Measurements from ENCODE around the gene BDNF.
"Not testable (repeated sequence)": the region's sequence is repeated elsewhere in the genome, so short reads cannot be mapped to it uniquely, and the experiment has no call there.

BDNF gene

GRCh38 chr11:27692781-27693180 lies 7.5 kb downstream of the BDNF start:
- H3K4me3 ChIP-seq (ENCODE audit: low read length) = no peak overlapping the region
- peaks cover 40% of the 10 kb centered on the region for H3K4me1 ChIP-seq (ENCODE audit: control insufficient read depth, low read depth, low read length)
- H3K9me3 ChIP-seq (ENCODE audit: control insufficient read depth, low read depth, low read length) = no peaks in the 10 kb centered on the region
- no peaks in the 10 kb centered on the region for H3K36me3 ChIP-seq (ENCODE audit: control insufficient read depth, low read depth, low read length)
- H3K27me3 ChIP-seq (ENCODE audit: control insufficient read depth, insufficient read depth, low read length) = no peaks in the 10 kb centered on the region
- H3K9ac ChIP-seq (ENCODE audit: low read length) = no peak overlapping the region
- H3K27ac ChIP-seq (ENCODE audit: low read length) = no peak overlapping the region

- Histone ChIP-seq H3K36me3 (ENCODE audit: control insufficient read depth, low read depth, low read length) (no peaks in the 10 kb centered on the region), H3K4me1 (ENCODE audit: control insufficient read depth, low read depth, low read length) (peaks cover 8% of the 10 kb centered on the region), H3K9ac (ENCODE audit: low read length) (no peak overlapping the region), H3K4me3 (ENCODE audit: low read length) (no peak overlapping the region), H3K9me3 (ENCODE audit: control insufficient read depth, low read depth, low read length) (no peaks in the 10 kb centered on the region), H3K27me3 (ENCODE audit: control insufficient read depth, insufficient read depth, low read length) (no peaks in the 10 kb centered on the region), H3K27ac (ENCODE audit: low read length) (no peak overlapping the region)
Measured at GRCh38 chr11:27688076-27688475, 12.2 kb downstream of the BDNF start.

DNA sequence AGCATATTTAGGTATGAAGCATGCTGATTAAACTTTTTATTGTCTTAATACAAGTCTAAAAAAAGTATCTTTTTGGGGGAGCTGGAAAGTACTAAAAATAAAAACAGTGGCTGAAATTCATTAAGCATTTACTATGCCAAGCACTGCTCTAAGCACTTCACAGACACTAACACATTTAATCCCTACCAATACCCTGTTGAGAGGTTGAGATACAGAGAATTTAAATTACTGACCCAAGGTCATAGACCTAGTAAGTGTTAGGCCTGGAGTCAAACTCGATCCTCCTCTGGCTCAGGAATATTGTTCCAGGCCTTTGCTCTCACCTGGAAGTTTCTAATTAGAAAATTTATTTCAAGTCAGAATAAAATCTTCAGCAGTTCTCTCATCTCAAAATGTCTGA lies 18.6 kb downstream of the BDNF start:
- no peaks in the 10 kb centered on the region for H3K27me3 ChIP-seq (ENCODE audit: control insufficient read depth, insufficient read depth, low read length)
- H3K27ac ChIP-seq (ENCODE audit: low read length) = no peak overlapping the region
- H3K9ac ChIP-seq (ENCODE audit: low read length) = no peak overlapping the region
- no peaks in the 10 kb centered on the region for H3K36me3 ChIP-seq (ENCODE audit: control insufficient read depth, low read depth, low read length)
- H3K4me3 ChIP-seq (ENCODE audit: low read length) = no peak overlapping the region
- no peaks in the 10 kb centered on the region for H3K9me3 ChIP-seq (ENCODE audit: control insufficient read depth, low read depth, low read length)
- H3K4me1 ChIP-seq (ENCODE audit: control insufficient read depth, low read depth, low read length) = no peaks in the 10 kb centered on the region

DNA sequence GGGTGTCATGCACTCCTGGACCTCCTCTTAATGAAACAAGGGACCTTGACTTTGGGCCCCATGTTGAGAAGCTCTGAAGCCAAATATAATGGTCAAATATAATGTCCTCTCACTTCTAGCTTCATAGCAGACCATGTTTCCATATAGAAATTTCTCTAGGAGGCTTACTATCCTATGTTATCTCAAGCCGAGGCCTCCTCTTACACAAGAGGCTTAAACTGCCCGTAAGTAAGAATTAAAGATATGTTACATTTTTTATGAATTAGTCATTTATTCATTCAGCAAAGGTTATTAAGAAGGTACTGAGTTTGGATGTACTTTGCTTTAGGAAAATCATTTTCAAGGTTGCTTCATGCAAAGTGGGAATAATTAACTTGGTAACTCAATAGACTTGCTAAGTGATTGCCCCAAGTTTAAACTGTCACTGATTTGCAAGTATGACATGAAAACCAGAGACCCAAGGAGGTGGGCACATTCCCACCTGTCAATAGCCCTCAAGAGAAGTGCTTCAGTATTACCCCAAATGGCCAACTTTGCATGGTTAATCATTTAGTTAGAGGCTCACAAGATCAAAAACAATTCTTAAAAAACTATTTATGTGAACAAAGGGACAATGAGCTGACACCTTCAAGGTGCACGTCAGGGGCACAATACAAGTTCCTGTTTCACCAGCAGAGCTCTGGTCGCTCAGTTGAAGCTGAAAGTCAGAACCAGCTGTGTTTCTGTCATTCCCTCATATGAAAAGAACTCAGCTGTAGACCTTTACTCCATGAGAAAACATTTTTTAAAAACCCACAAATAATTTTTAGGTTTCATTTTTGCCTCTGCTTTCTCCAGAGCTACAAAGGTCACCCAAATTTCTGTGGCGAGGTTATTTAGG lies 20.9 kb downstream of the BDNF start:
- H3K4me1 ChIP-seq (ENCODE audit: control insufficient read depth, low read depth, low read length) = no peaks in the 10 kb centered on the region
- no peaks in the 10 kb centered on the region for H3K27me3 ChIP-seq (ENCODE audit: control insufficient read depth, insufficient read depth, low read length)
- H3K4me3 ChIP-seq (ENCODE audit: low read length) = no peak overlapping the region
- H3K27ac ChIP-seq (ENCODE audit: low read length) = no peak overlapping the region
- H3K9ac ChIP-seq (ENCODE audit: low read length) = no peak overlapping the region
- no peaks in the 10 kb centered on the region for H3K36me3 ChIP-seq (ENCODE audit: control insufficient read depth, low read depth, low read length)
- H3K9me3 ChIP-seq (ENCODE audit: control insufficient read depth, low read depth, low read length) = no peaks in the 10 kb centered on the region

DNA sequence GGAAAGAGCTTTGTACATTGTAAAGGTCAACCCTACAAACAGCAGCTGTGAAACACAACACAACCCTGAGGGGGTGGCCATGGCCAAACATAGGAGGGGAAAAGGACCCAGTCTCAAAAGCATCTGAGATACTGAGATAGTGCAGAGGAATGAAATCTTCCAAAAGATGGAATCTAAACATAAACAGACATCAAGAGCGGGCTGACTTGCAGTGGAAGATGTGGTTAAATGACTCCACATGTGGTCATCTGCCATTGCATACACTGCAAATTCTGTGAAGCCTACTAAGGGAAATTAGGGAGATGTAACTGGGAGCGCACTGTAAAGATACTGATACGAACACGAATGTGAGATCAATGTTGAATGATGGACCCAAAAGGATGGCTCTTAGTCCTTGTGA lies 22.0 kb downstream of the BDNF start:
- no peaks in the 10 kb centered on the region for H3K27me3 ChIP-seq (ENCODE audit: control insufficient read depth, insufficient read depth, low read length)
- no peaks in the 10 kb centered on the region for H3K36me3 ChIP-seq (ENCODE audit: control insufficient read depth, low read depth, low read length)
- peaks cover 4% of the 10 kb centered on the region for H3K4me1 ChIP-seq (ENCODE audit: control insufficient read depth, low read depth, low read length)
- no peaks in the 10 kb centered on the region for H3K9me3 ChIP-seq (ENCODE audit: control insufficient read depth, low read depth, low read length)
- H3K9ac ChIP-seq (ENCODE audit: low read length) = no peak overlapping the region
- no peak overlapping the region for H3K27ac ChIP-seq (ENCODE audit: low read length)
- H3K4me3 ChIP-seq (ENCODE audit: low read length) = no peak overlapping the region

- no peak overlapping the region for H3K4me3 ChIP-seq (ENCODE audit: low read length)
- peaks cover 11% of the 10 kb centered on the region for H3K4me1 ChIP-seq (ENCODE audit: control insufficient read depth, low read depth, low read length)
- no peaks in the 10 kb centered on the region for H3K36me3 ChIP-seq (ENCODE audit: control insufficient read depth, low read depth, low read length)
- no peaks in the 10 kb centered on the region for H3K27me3 ChIP-seq (ENCODE audit: control insufficient read depth, insufficient read depth, low read length)
- H3K9ac ChIP-seq (ENCODE audit: low read length) = no peak overlapping the region
- H3K27ac ChIP-seq (ENCODE audit: low read length) = no peak overlapping the region
- H3K9me3 ChIP-seq (ENCODE audit: control insufficient read depth, low read depth, low read length) = no peaks in the 10 kb centered on the region
Measured at GRCh38 chr11:27677108-27677507, 23.1 kb downstream of the BDNF start.

GRCh38 chr11:27673979-27674663 lies 26.1 kb downstream of the BDNF start:
- Histone ChIP-seq H3K4me3 (ENCODE audit: low read length) (no peak overlapping the region), H3K4me1 (ENCODE audit: control insufficient read depth, low read depth, low read length) (peaks cover 11% of the 10 kb centered on the region), H3K27ac (ENCODE audit: low read length) (no peak overlapping the region), H3K36me3 (ENCODE audit: control insufficient read depth, low read depth, low read length) (no peaks in the 10 kb centered on the region), H3K9me3 (ENCODE audit: control insufficient read depth, low read depth, low read length) (no peaks in the 10 kb centered on the region), H3K27me3 (ENCODE audit: control insufficient read depth, insufficient read depth, low read length) (no peaks in the 10 kb centered on the region), H3K9ac (ENCODE audit: low read length) (no peak overlapping the region)

DNA sequence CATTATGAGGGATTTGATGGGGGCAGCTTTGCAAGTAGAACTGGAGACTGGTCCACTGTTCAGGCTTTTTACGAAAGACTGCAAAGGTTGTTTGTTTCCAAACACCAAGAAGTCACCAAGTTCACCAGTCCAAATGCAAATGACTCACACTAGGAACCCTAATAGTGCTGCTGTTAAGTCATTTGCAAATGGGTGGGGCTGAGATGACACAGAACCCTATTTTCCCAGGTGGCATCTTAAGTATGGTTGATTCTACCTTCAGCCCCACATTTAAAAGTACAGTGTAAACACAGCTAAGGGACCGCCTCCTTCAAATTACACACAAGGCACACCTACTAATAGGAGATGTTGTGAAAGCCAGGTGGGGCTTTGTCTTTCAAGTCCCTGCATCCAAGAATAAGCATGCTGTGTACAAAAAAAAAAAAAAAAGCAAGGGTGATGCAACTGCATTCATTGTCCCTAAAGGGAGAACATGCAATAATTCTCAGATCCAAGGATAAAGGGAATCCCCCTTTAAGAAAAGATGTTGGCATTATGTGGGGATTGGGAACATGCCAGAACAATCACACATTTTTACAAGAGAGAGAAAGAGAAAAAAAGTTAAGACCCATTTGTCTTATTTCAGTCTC lies 27.3 kb downstream of the BDNF start:
- Histone ChIP-seq H3K27me3 (ENCODE audit: control insufficient read depth, insufficient read depth, low read length) (no peaks in the 10 kb centered on the region), H3K36me3 (ENCODE audit: control insufficient read depth, low read depth, low read length) (no peaks in the 10 kb centered on the region), H3K4me3 (ENCODE audit: low read length) (no peak overlapping the region), H3K4me1 (ENCODE audit: control insufficient read depth, low read depth, low read length) (peaks cover 11% of the 10 kb centered on the region), H3K9ac (ENCODE audit: low read length) (no peak overlapping the region), H3K9me3 (ENCODE audit: control insufficient read depth, low read depth, low read length) (no peaks in the 10 kb centered on the region), H3K27ac (ENCODE audit: low read length) (no peak overlapping the region)

DNA sequence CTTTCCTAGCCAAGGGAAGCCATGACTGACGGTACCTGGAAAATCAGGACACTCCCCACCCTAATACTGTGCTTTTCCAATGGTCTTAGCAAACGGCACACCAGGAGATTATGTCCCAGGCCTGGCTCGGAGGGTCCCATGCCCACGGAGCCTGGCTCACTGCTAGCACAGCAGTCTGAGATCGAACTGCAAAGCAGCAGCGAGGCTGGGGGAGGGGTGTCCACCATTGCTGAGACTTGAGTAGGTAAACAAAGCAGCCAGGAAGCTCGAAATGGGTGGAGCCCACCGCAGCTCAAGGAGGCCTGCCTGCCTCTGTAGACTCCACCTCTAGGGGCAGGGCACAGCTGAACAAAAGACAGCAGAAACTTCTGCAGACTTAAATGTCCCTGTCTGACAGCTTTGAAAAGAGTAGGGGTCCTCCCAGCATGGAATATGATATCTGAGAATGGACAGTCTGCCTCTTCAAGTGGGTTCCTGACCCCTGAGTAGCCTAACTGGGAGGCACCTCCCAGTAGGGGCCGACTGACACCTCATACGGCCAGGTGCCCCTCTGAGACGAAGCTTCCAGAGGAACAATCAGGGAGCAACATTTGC lies 34.6 kb downstream of the BDNF start:
- not testable (repeated sequence) for H3K4me3 ChIP-seq (ENCODE audit: low read length); H3K36me3 ChIP-seq (ENCODE audit: control insufficient read depth, low read depth, low read length); H3K27me3 ChIP-seq (ENCODE audit: control insufficient read depth, insufficient read depth, low read length); H3K9ac ChIP-seq (ENCODE audit: low read length); H3K9me3 ChIP-seq (ENCODE audit: control insufficient read depth, low read depth, low read length); H3K4me1 ChIP-seq (ENCODE audit: control insufficient read depth, low read depth, low read length); H3K27ac ChIP-seq (ENCODE audit: low read length)

- H3K4me3 ChIP-seq (ENCODE audit: low read length) = no peak overlapping the region
- no peaks in the 10 kb centered on the region for H3K27me3 ChIP-seq (ENCODE audit: control insufficient read depth, insufficient read depth, low read length)
- H3K9ac ChIP-seq (ENCODE audit: low read length) = no peak overlapping the region
- no peaks in the 10 kb centered on the region for H3K36me3 ChIP-seq (ENCODE audit: control insufficient read depth, low read depth, low read length)
- no peaks in the 10 kb centered on the region for H3K9me3 ChIP-seq (ENCODE audit: control insufficient read depth, low read depth, low read length)
- peaks cover 4% of the 10 kb centered on the region for H3K4me1 ChIP-seq (ENCODE audit: control insufficient read depth, low read depth, low read length)
- no peak overlapping the region for H3K27ac ChIP-seq (ENCODE audit: low read length)
Measured at GRCh38 chr11:27663326-27663725, 36.9 kb downstream of the BDNF start.

DNA sequence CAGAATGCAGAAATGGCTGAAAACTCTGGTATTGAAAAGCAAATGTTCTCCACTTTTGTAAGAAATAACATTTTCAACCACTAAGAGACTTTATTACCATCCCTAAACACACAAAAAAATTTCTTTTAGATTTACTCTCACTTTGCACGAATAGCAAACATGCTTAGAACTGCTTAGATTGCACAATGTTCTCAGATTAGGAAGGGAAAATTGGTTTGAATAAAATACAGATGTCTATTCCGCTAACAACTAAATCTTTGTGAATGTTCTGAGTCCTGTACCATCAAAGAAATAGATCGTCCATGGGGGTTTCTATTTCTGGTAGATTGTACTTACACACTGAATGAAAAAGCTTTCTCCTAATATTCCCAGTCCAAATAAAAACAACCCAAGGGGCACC lies 40.1 kb downstream of the BDNF start:
- H3K9me3 ChIP-seq (ENCODE audit: control insufficient read depth, low read depth, low read length) = no peaks in the 10 kb centered on the region
- H3K4me3 ChIP-seq (ENCODE audit: low read length) = no peak overlapping the region
- no peak overlapping the region for H3K27ac ChIP-seq (ENCODE audit: low read length)
- no peaks in the 10 kb centered on the region for H3K27me3 ChIP-seq (ENCODE audit: control insufficient read depth, insufficient read depth, low read length)
- no peaks in the 10 kb centered on the region for H3K36me3 ChIP-seq (ENCODE audit: control insufficient read depth, low read depth, low read length)
- H3K4me1 ChIP-seq (ENCODE audit: control insufficient read depth, low read depth, low read length) = peaks cover 2% of the 10 kb centered on the region
- no peak overlapping the region for H3K9ac ChIP-seq (ENCODE audit: low read length)
